HG03565 (cell line): ENCODE data around the gene TTC13.
"Not testable (repeated sequence)": the region's sequence is repeated elsewhere in the genome, so short reads cannot be mapped to it uniquely, and the experiment has no call there.

Source experiments
- ATAC-seq: cut with Tn5 transposase; IDR thresholded peaks from one replicate; pipeline ENCODE4 v1.9.1; 2021; ENCODE audit warnings: mild to moderate bottlenecking, moderate library complexity; ENCODE audit not compliant: unreplicated experiment

The TTC13 gene

DNA sequence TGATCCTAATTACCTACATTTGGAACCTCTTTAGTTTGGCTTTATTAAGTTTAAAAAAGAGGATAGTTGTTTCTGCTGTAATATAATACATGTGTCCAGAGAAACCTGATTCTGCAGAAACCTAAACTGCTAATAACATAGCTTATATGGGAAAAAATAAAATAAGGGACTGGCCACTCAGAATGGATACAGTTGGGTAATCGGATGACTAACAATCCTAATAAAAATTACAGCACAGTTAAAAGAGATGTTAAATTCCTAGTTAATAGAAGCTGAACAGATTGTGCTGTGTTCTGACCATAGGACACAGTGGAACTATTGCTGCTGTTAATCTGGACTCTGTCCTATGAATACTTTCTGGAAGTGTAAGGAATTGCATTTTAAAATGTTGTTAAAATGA, 16.2 kb upstream of the TTC13 start:
- ATAC-seq: no peak

DNA sequence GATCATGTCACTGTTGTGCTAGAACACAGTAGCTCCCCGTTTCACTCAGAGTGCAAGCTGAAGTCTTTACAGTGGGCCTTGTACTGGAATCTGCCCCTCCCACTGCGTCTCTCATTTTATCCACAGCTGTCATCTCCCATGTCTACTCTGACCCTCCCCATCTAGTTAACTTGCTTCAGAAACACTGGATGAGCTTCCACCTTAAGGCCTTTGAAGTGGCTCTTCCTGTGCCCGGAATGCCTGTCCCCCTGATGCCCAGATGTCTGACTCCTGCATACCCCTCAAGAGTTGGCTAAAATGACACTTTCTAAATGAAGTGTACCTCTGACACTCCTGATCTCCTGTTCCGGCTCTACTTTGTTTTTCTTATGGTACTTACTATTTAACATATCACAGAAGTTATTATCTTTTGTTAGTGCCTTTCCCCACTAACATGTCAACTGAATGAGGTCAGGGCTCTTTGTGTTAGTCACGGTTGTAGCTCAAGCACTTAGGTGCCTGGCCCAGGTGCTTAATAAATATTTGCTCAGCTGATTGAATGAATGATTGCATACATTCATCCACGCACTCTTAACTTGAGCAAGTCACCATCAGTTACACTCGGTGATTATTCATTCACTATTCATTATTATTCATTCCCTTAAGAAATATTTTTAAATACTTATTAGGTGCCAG, 13.6 kb upstream of the TTC13 start:
- ATAC-seq: no peak

DNA sequence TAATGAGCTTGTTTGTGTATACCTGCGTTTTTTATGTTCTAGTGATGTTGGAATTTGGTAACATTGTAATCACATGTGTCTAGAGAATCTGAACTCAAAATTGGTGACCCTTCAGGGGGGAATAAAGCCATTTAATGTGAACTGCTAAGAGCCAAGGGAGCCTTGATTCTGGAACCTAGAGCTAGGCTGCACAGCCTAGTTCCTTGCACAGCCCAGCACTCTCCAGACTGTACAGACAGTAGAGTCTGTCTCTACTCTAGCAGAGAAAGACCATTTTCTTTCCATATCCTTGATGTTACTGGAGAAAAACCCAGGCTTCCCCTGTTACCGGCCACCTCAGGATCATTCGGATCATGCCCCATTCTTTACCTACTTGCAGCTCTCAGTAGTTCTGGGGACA, 8.8 kb upstream of the TTC13 start:
- no peak for ATAC-seq

- no peak for ATAC-seq
Measured at GRCh38 chr1:230986976-230987375, 8.3 kb upstream of the TTC13 start.

DNA sequence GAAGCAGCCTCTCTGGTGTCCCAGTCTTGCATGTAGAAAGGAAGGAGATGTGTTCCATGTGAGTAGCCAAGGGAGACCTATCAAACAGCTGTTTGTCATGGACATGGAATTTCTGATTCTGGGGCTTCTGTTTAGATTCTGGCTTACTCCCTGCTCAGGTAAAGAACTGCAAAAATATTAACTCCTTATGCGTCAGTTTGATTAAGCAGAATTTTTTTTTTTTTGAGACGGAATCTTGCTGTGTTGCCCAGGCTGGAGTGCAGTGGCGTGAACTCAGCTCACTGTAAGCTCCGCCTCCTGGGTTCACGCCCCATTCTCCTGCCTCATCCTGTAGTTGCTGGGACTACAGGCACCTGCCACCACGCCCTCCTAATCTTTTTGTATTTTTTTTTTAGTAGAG, 7.0 kb upstream of the TTC13 start:
- no peak for ATAC-seq

GRCh38 chr1:230984622-230985515, 6.2 kb upstream of the TTC13 start:
- not testable (repeated sequence) for ATAC-seq

- ATAC-seq: no peak
Measured at GRCh38 chr1:230983811-230984210, 5.2 kb upstream of the TTC13 start.

- no peak for ATAC-seq
Measured at GRCh38 chr1:230982696-230983095, 4.0 kb upstream of the TTC13 start.

- ATAC-seq: no peak
Measured at GRCh38 chr1:230979952-230980351, 1.3 kb upstream of the TTC13 start.

- no peak for ATAC-seq
Measured at GRCh38 chr1:230979389-230979716, 692 bp upstream of the TTC13 start.

DNA sequence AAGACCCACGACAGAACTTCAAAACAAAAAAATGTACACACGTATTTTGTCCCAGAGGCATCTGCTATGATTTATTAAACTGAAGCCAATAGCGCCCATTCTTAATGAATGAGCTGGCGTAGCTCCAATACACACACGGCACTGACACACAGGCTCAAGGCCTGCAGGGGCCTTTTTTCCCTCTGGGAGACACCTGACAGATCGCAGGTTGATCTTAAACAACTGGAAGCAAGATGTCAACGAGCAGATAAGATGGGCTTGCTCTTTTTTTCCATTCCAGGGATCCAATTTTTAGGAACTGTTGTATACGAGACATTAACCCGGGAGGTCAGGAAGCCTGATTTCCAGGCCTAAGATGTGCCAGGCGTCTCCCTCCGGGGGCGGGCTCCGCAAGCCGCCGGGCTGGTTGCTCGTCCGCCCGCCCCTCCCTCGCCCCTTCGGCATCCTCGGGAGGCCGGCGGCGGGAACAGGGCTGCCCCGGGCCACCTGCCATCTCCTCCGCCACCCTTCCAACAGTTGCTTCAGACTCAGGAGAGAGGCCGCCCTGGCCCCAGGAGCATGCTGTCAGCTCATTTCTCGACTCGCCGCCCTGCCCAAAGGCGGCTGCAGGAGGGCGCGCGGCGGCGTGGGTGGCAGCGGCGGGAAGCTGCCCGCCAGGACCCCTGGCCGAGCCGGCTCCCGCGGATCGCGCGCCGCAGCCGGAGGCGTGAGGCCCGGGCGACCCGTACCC, 735 bp downstream of the TTC13 start:
- ATAC-seq: peak; percentile 0

GRCh38 chr1:230976825-230977747, 1.6 kb downstream of the TTC13 start:
- no peak for ATAC-seq

DNA sequence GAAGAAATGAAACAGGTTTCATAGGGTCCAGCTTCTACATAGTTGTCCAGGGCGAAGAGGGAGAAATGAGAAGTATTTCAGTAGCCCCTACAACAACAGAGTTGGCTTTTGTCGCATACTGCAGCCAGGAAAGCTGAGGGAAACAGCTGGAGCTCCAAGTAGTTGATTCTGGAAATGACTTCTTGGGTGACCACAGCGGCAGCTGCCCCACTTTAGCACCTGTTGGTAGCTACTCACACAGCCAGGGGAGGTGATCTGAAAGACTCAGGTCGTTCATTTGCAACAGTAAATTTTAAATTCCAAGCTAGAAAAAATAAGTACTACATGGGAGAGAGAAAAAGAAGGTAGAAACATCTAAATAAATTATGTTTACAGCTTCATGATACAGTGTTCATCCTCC, 2.3 kb downstream of the TTC13 start:
- no peak for ATAC-seq

GRCh38 chr1:230975636-230976035, 3.0 kb downstream of the TTC13 start:
- no peak for ATAC-seq

- ATAC-seq: peak; percentile 77
Measured at GRCh38 chr1:230972855-230973271, 5.8 kb downstream of the TTC13 start.

- ATAC-seq: no peak
Measured at GRCh38 chr1:230971771-230972170, 6.9 kb downstream of the TTC13 start.

DNA sequence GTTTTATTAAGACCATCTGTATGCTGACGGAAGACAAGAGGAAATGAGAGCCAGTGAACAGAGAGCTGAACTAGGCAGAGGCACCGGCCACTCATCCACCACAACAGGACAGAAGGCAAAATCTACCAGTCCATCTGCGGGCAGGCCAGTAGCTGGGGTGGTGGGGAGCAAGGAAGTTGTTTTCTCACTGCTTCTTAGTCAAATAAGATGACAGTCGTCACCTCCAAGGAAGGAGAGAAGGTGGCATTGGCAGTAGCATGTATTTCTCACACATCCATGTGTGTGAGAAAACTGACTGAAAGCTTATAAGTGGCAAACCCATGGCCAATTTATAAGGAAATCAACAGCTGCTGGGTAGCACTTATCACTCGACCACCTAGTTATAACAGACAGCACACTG, 8.2 kb downstream of the TTC13 start:
- no peak for ATAC-seq

DNA sequence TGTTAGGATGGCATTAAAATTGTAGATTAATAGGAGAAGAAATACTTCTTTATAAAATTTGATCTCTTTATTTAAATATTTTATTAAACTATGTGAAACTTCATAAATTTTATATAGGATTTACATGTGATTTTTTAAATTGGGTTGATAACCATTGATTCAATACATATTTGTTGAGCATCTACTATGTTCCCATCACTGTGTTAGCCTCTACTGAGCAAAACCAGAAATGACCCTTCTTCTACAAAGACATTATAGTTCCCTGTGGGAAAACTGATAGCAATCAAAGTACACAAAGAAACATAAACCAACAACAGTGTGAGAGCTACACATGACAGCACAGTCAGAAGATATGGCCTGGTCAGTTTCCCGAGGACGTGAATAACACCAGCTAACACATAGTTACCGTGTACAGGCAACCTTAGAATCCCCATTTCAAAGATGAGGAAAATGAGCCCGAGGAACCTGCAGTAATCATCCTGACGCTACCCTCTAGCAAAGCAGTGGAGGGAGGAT, 12.2 kb downstream of the TTC13 start:
- ATAC-seq: no peak

DNA sequence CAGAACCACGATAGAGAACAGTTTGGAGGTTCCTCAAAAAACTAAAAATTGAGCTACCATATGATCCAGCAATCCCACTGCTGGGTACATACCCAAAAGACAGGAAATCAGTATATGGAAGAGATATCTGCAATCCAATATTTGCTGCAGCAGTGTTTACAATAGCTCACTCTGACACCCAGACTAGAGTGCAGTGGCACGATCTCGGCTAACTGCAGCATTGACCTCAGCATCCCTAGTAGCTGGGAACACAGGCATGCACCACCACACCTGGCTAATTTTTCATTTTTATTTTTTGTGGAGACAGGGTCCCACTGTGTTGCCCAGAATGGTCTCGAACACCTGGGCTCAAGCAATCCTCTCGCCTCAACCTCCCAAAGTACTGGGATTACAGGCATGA, 13.1 kb downstream of the TTC13 start:
- ATAC-seq: no peak

- no peak for ATAC-seq
Measured at GRCh38 chr1:230964896-230965295, 13.8 kb downstream of the TTC13 start.
